ENCODE results near the gene OR6A2.
A peak's percentile ranks its signal among the peaks of the same experiment; 100 is the strongest.

Gene OR6A2

GRCh38 chr11:6799402-6799801 lies at the start of gene OR6A2:
Gene OR6A2 (minus strand): TSS chr11:6799689. CDS start chr11:6795708, 3,981 bp downstream.
- Mint-ChIP-seq H3K27me3 (peaks cover 11% of the 10 kb centered on the region), H3K4me3 (no peak within 1 kb of the TSS), H3K27ac (no peak within 1 kb of the TSS), H3K9me3 (peaks cover 4% of the 10 kb centered on the region), H3K4me1 (no peaks in the 10 kb centered on the region), H3K36me3 (no peaks in the 10 kb centered on the region)
- CTCF ChIA-PET, result interaction anchor here (0.5 to 1.1 kb wide), 2 partner anchors 13 to 40 kb away, joined by 3 to 4 read pairs; no protein-coding TSS in a partner anchor
- no peak for DNase-seq

GRCh38 chr11:6845383-6845782 lies 45.9 kb upstream of the OR6A2 start, which contains the start of gene OR10A5:
Gene OR10A5 (plus strand): TSS chr11:6845683. CDS start chr11:6845683, 0 bp downstream.
- Mint-ChIP-seq H3K27ac (no peak within 1 kb of the TSS), H3K27me3 (no peaks in the 10 kb centered on the region), H3K4me3 (no peak within 1 kb of the TSS), H3K9me3 (peaks cover 1% of the 10 kb centered on the region), H3K4me1 (peaks cover 2% of the 10 kb centered on the region), H3K36me3 (no peaks in the 10 kb centered on the region)
- no peak for DNase-seq
- CTCF ChIA-PET, result no interaction called here

GRCh38 chr11:6844356-6844755 lies 44.9 kb upstream of the OR6A2 start:
- Mint-ChIP-seq H3K27ac (no peak overlapping the region), H3K4me1 (peaks cover 2% of the 10 kb centered on the region), H3K36me3 (no peaks in the 10 kb centered on the region), H3K4me3 (no peak overlapping the region), H3K27me3 (no peaks in the 10 kb centered on the region), H3K9me3 (no peaks in the 10 kb centered on the region)
- CTCF ChIA-PET, result no interaction called here
- DNase-seq, result no peak

- no peak overlapping the region for H3K4me3 Mint-ChIP-seq
- no peaks in the 10 kb centered on the region for H3K9me3 Mint-ChIP-seq
- H3K36me3 Mint-ChIP-seq, result no peaks in the 10 kb centered on the region
- CTCF ChIA-PET, result interaction anchor here (0.8 kb wide), 1 partner anchor 10 kb away, joined by 3 read pairs; no protein-coding TSS in a partner anchor
- H3K27ac Mint-ChIP-seq, result no peak overlapping the region
- peaks cover 2% of the 10 kb centered on the region for H3K4me1 Mint-ChIP-seq
- H3K27me3 Mint-ChIP-seq, result no peaks in the 10 kb centered on the region
- DNase-seq, result no peak
Observed at GRCh38 chr11:6843670-6844069, 44.2 kb upstream of the OR6A2 start.

GRCh38 chr11:6841694-6842093 lies 42.2 kb upstream of the OR6A2 start:
- Mint-ChIP-seq H3K27me3 (no peaks in the 10 kb centered on the region), H3K27ac (no peak overlapping the region), H3K4me1 (peaks cover 2% of the 10 kb centered on the region), H3K36me3 (no peaks in the 10 kb centered on the region), H3K4me3 (no peak overlapping the region), H3K9me3 (no peaks in the 10 kb centered on the region)
- CTCF ChIA-PET, result no interaction called here
- no peak for DNase-seq

- DNase-seq, result no peak
- no peaks in the 10 kb centered on the region for H3K27me3 Mint-ChIP-seq
- H3K4me1 Mint-ChIP-seq, result no peaks in the 10 kb centered on the region
- no peak overlapping the region for H3K27ac Mint-ChIP-seq
- no peak overlapping the region for H3K4me3 Mint-ChIP-seq
- H3K9me3 Mint-ChIP-seq, result no peaks in the 10 kb centered on the region
- CTCF ChIA-PET, result interaction anchor here (1.4 kb wide), 1 partner anchor 9 kb away, joined by 3 read pairs; no protein-coding TSS in a partner anchor
- H3K36me3 Mint-ChIP-seq, result no peaks in the 10 kb centered on the region
Observed at GRCh38 chr11:6834021-6834420, 34.5 kb upstream of the OR6A2 start.

GRCh38 chr11:6833356-6833755 lies 33.9 kb upstream of the OR6A2 start:
- Mint-ChIP-seq H3K4me1 (no peaks in the 10 kb centered on the region), H3K27me3 (no peaks in the 10 kb centered on the region), H3K4me3 (no peak overlapping the region), H3K36me3 (no peaks in the 10 kb centered on the region), H3K27ac (no peak overlapping the region), H3K9me3 (no peaks in the 10 kb centered on the region)
- CTCF ChIA-PET, result interaction anchor here (1.2 to 1.4 kb wide), 2 partner anchors 10 to 21 kb away, joined by 3 to 5 read pairs; no protein-coding TSS in a partner anchor
- DNase-seq, result no peak

- H3K4me3 Mint-ChIP-seq, result no peak overlapping the region
- H3K27me3 Mint-ChIP-seq, result no peaks in the 10 kb centered on the region
- no peaks in the 10 kb centered on the region for H3K4me1 Mint-ChIP-seq
- no peak overlapping the region for H3K27ac Mint-ChIP-seq
- no peaks in the 10 kb centered on the region for H3K9me3 Mint-ChIP-seq
- CTCF ChIA-PET, result no interaction called here
- no peak for DNase-seq
- H3K36me3 Mint-ChIP-seq, result no peaks in the 10 kb centered on the region
Observed at GRCh38 chr11:6828103-6828502, 28.6 kb upstream of the OR6A2 start.

- CTCF ChIA-PET, result interaction anchor here (3.1 kb wide), 1 partner anchor 13 kb away, joined by 19 read pairs; no protein-coding TSS in a partner anchor
Observed at GRCh38 chr11:6825231-6825744, 25.8 kb upstream of the OR6A2 start.

GRCh38 chr11:6824136-6824823 lies 24.8 kb upstream of the OR6A2 start:
- no peaks in the 10 kb centered on the region for H3K4me1 Mint-ChIP-seq
- no peaks in the 10 kb centered on the region for H3K36me3 Mint-ChIP-seq
- CTCF ChIA-PET, result interaction anchor here (3.1 kb wide), 1 partner anchor 12 kb away, joined by 19 read pairs; no protein-coding TSS in a partner anchor

More at GRCh38 chr11:6825231-6825744, 25.8 kb upstream of the OR6A2 start:
- Mint-ChIP-seq H3K9me3 (no peaks in the 10 kb centered on the region), H3K4me3 (no peak overlapping the region), H3K27ac (no peak overlapping the region), H3K36me3 (no peaks in the 10 kb centered on the region), H3K4me1 (no peaks in the 10 kb centered on the region), H3K27me3 (no peaks in the 10 kb centered on the region)
- DNase-seq, result no peak

GRCh38 chr11:6818967-6819366 lies 19.5 kb upstream of the OR6A2 start:
- Mint-ChIP-seq H3K27me3 (peaks cover 7% of the 10 kb centered on the region), H3K4me1 (no peaks in the 10 kb centered on the region), H3K36me3 (no peaks in the 10 kb centered on the region), H3K9me3 (no peaks in the 10 kb centered on the region), H3K4me3 (no peak overlapping the region), H3K27ac (no peak overlapping the region)
- no peak for DNase-seq
- CTCF ChIA-PET, result interaction anchor here (0.6 kb wide), 1 partner anchor 10 kb away, joined by 3 read pairs; no protein-coding TSS in a partner anchor

More at GRCh38 chr11:6824136-6824823, 24.8 kb upstream of the OR6A2 start:
- H3K27me3 Mint-ChIP-seq, result no peaks in the 10 kb centered on the region
- no peak for DNase-seq
- no peak overlapping the region for H3K4me3 Mint-ChIP-seq
- H3K27ac Mint-ChIP-seq, result no peak overlapping the region
- no peaks in the 10 kb centered on the region for H3K9me3 Mint-ChIP-seq

- Mint-ChIP-seq H3K9me3 (no peaks in the 10 kb centered on the region), H3K27ac (no peak overlapping the region), H3K4me3 (no peak overlapping the region), H3K27me3 (peaks cover 15% of the 10 kb centered on the region), H3K36me3 (no peaks in the 10 kb centered on the region), H3K4me1 (no peaks in the 10 kb centered on the region)
- CTCF ChIA-PET, result interaction anchor here (0.9 kb wide), 1 partner anchor 62 kb away, joined by 3 read pairs; no protein-coding TSS in a partner anchor
- DNase-seq, result no peak
Observed at GRCh38 chr11:6817694-6818093, 18.2 kb upstream of the OR6A2 start.

- no peaks in the 10 kb centered on the region for H3K4me1 Mint-ChIP-seq
- CTCF ChIA-PET, result no interaction called here
- H3K36me3 Mint-ChIP-seq, result no peaks in the 10 kb centered on the region
- DNase-seq, result no peak
- H3K9me3 Mint-ChIP-seq, result no peaks in the 10 kb centered on the region
- H3K27me3 Mint-ChIP-seq, result peaks cover 24% of the 10 kb centered on the region
- no peak overlapping the region for H3K27ac Mint-ChIP-seq
- no peak overlapping the region for H3K4me3 Mint-ChIP-seq
Observed at GRCh38 chr11:6813656-6814055, 14.2 kb upstream of the OR6A2 start.

GRCh38 chr11:6812390-6813005 lies 13.0 kb upstream of the OR6A2 start:
- no peaks in the 10 kb centered on the region for H3K4me1 Mint-ChIP-seq
- CTCF ChIA-PET, result interaction anchor here (0.6 to 1.7 kb wide), 17 partner anchors 12 to 841 kb away, joined by 3 to 19 read pairs (median 3); partner anchors contain the start of gene OR2AG2
- no peaks in the 10 kb centered on the region for H3K36me3 Mint-ChIP-seq
- H3K27ac Mint-ChIP-seq, result no peak overlapping the region
- H3K4me3 Mint-ChIP-seq, result no peak overlapping the region
- no peaks in the 10 kb centered on the region for H3K9me3 Mint-ChIP-seq
- DNase-seq, result peak; percentile 30
- H3K27me3 Mint-ChIP-seq, result peaks cover 22% of the 10 kb centered on the region
